Adrenal gland (tissue), 12 donors: Measurements from ENCODE around the gene IQGAP2. TPM values are rescaled to one million over a fixed set of nuclear protein-coding genes. Genes with fewer than 3 reads are reported as not detected.

ENCODE experiments used
- DNase-seq, 7 donors: peaks; one replicate each; pipeline ENCODE4 v3.0.0-alpha.2; 2019 to 2020
- H3K27ac ChIP-seq, 5 donors: fragments of 200-600 bp; sonication (generic) in 4 of 5; 1 replicate in 3 of 5; 2 replicates in 2 of 5; pipeline versions ENCODE4 v1.5.1 to v1.8.0; 2016 to 2020; ENCODE audit warnings: mild to moderate bottlenecking in 1 of 5
- H3K27me3 ChIP-seq: fragments of 200-600 bp; 2 replicates; pipeline ENCODE4 v1.8.0; 2021
- H3K36me3 ChIP-seq, 2 donors: fragments of 200-600 bp; replicated peaks in 1 of 2; 1 replicate in 1 of 2; 2 replicates in 1 of 2; pipeline versions ENCODE4 v1.5.1 to v1.8.0; 2018 to 2022
- H3K4me1 ChIP-seq, 2 donors: fragments of 200-600 bp; replicated peaks in 1 of 2; 1 replicate in 1 of 2; 2 replicates in 1 of 2; pipeline versions ENCODE4 v1.5.1 to v1.8.0; 2018 to 2021
- H3K4me3 ChIP-seq, 4 donors: fragments of 200-600 bp; sonication (generic) in 3 of 4; one replicate each; pipeline ENCODE4 v1.5.1; 2016 to 2018
- H3K9me3 ChIP-seq, 3 donors: fragments of 200-600 bp; sonication (generic) in 1 of 3; replicated peaks in 1 of 3; 1 replicate in 2 of 3; 2 replicates in 1 of 3; pipeline versions ENCODE4 v1.5.1 to v1.8.0; 2016 to 2021
- POLR2A ChIP-seq, 2 donors: fragments of 450-650 bp; IDR thresholded peaks; one replicate each; pipeline ENCODE4 v1.6.1; 2017; ENCODE audit warnings: antibody characterized with exemption in 2 of 2, mild to moderate bottlenecking in 2 of 2, moderate library complexity in 1 of 2
- WGBS, 4 donors: extraction: QIAGEN DNeasy Blood & Tissue Kit in 2 of 4; methylation state at CpG; one replicate each; pipeline versions ENCODE4 v1.1.5 to v1.1.7; 2013 to 2017; 5-methylcytosine and 5-hydroxymethylcytosine counted together
- intact Hi-C, 2 donors: fragments of 100-400 bp; cut with DNase I; formaldehyde crosslinking; loops; one replicate each; pipeline versions ENCODE4 v1.14.1 to v1.15.0; 2022 to 2023
- polyA plus RNA-seq, 3 donors: library from polyadenylated mRNA; stranded (reverse); fragments of 200-250 nt in 2 of 3; fragments of 350-450 nt in 1 of 3; fragmentation: Illumina TruSeq in 1 of 3; extraction: RNeasy Lipid Tissue Mini Kit (QIAGEN cat#74804) in 1 of 3; gene quantifications; one replicate each; pipeline ENCODE4 v1.2.3, GENCODE V29; 2013 to 2014
- total RNA-seq, 9 donors: library from RNA; depleted of rRNA in 4 of 9; stranded (reverse); fragments of >200 nt in 4 of 9; fragments of 120-200 nt in 1 of 9; fragmentation: NEBNext Ultra II Directional in 1 of 9; extraction: Animal tissue kit (Norgen Biotek cat#: 25700) in 1 of 9; gene quantifications; one replicate each; pipeline versions ENCODE4 v1.1.0 to v1.2.4, GENCODE V29; 2013 to 2023
- TF ChIP-seq, protein P1 (sequence below), 6 experiments: fragments of 450-650 bp in 4 of 6; fragments of 200-600 bp in 2 of 6; sonication (generic) in 1 of 6; IDR thresholded peaks; 1 replicate in 5 of 6; 2 replicates in 1 of 6; pipeline versions ENCODE4 v1.5.1 to v1.8.0; 2016 to 2021; ENCODE audit warnings: antibody characterized with exemption in 6 of 6, mild to moderate bottlenecking in 2 of 6, moderate library complexity in 1 of 6
- donor health status: healthy with polysubstance abuse.
- donor health status: Bipolar disorder and iron deficiency.
- donor health status: DM: yes; HTN: yes; CAD: no.
- donor health status: DM: no; HTN: no; CAD: no.
- donor health status: DM: no; HTN: no; CAD: no.
- donor health status: DM: yes; HTN: yes; CAD: no.

Gene IQGAP2
- total and polyA plus RNA-seq, 12 donors, result 14.9 to 77.3 (median 36.1) TPM

DNA sequence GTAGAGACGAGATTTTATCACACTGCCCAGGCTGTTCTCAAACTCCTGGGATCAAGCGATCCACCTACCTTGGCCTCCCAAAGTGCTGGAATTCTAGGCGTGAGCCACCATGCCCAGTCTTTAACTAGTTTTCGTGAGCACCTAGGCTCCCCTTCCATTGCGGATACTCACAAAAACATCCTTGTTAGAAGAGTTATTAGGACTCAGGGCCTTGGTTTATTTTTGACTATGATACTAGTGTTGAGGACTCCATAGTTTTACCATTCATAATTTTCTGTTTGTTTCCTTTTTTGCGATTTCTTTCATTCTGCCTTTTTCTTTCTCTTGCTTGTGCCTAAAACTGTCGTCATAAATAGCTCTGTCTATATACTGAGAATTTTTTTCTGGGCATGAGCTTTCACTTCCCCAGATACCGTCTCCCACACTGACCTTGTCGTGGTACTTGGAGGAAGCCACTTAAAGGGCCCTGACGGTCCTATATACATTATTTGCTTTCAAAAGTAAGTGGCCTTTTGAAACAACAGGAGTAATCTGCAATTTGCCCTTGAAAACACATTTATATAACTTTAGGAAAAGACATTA, 318.0 kb downstream of the IQGAP2 start:
- Histone ChIP-seq H3K4me3 (no peak overlapping the region), H3K4me1 (peaks cover 6 to 17% of the 10 kb centered on the region in 2 donors), H3K36me3 (no peaks in the 10 kb centered on the region), H3K9me3 (no peaks in the 10 kb centered on the region), H3K27me3 (no peaks in the 10 kb centered on the region), H3K27ac (no peak overlapping the region)
- no peak for DNase-seq
- 50 to 67% (median 59%) methylated on average over 10 of the region's 10 CpGs for WGBS, 4 donors
- TF ChIP-seq, protein P1, sequence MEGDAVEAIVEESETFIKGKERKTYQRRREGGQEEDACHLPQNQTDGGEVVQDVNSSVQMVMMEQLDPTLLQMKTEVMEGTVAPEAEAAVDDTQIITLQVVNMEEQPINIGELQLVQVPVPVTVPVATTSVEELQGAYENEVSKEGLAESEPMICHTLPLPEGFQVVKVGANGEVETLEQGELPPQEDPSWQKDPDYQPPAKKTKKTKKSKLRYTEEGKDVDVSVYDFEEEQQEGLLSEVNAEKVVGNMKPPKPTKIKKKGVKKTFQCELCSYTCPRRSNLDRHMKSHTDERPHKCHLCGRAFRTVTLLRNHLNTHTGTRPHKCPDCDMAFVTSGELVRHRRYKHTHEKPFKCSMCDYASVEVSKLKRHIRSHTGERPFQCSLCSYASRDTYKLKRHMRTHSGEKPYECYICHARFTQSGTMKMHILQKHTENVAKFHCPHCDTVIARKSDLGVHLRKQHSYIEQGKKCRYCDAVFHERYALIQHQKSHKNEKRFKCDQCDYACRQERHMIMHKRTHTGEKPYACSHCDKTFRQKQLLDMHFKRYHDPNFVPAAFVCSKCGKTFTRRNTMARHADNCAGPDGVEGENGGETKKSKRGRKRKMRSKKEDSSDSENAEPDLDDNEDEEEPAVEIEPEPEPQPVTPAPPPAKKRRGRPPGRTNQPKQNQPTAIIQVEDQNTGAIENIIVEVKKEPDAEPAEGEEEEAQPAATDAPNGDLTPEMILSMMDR (IDR thresholded peaks at IDR 0.05), result no peak
- no peak for TF ChIP-seq POLR2A (IDR thresholded peaks at IDR 0.05)
- intact Hi-C loops, result no loop called here

DNA sequence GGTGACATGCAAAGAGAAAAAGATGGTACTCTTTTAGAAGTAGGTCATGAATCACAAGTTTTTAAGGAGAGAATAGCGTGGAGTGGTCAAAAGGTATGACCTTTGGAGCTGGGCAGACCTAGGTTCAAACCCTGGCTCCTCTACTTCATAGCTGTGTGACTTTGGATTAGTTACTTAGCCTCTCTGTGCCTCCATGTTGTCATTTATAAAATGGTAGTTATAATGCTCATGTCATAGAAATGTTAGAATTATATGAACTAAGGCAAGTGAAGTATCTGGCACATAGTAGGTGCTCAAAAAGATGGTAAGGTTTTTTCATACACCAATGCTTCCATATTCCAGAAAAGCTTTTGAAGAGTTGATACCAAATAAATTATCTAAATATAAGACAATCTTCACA, 320.2 kb downstream of the IQGAP2 start:
- peaks cover 0 to 9% of the 10 kb centered on the region in 2 donors for H3K4me1 ChIP-seq
- no peaks in the 10 kb centered on the region for H3K9me3 ChIP-seq
- H3K36me3 ChIP-seq, result no peaks in the 10 kb centered on the region
- no peak overlapping the region for H3K27ac ChIP-seq
- intact Hi-C loops, result no loop called here
- no peak overlapping the region for H3K4me3 ChIP-seq
- WGBS, 4 donors, result 48 to 81% (median 62%) methylated on average over 1 of the region's 1 CpG
- H3K27me3 ChIP-seq, result no peaks in the 10 kb centered on the region
- DNase-seq, result no peak
- TF ChIP-seq POLR2A (IDR thresholded peaks at IDR 0.05), result no peak
- TF ChIP-seq, protein P1 (IDR thresholded peaks at IDR 0.05), result no peak

DNA sequence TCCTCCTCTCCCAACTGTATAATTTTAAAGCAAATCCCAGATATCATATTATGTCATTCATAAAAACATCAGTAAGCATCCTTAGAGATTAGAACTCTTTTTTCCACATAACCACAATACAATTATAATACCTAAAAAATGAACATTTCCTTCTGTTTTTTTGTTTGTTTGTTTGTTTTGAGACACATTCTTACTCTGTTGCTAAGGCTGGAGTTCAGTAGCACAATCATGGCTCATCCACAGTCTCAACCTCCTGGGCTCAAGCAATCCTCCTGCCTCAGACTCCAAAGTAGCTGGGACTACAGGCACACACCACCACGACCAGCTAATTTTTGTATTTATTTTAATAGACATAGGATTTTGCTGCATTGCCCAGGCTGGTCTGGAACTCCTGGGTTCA, 320.8 kb downstream of the IQGAP2 start:
- H3K4me3 ChIP-seq, result no peak overlapping the region
- intact Hi-C loops, result no loop called here
- no peaks in the 10 kb centered on the region for H3K9me3 ChIP-seq
- no peak overlapping the region for H3K27ac ChIP-seq
- H3K36me3 ChIP-seq, result no peaks in the 10 kb centered on the region
- 67 to 95% (median 83%) methylated on average over 1 of the region's 1 CpG for WGBS, 4 donors
- DNase-seq, result no peak
- no peak for TF ChIP-seq POLR2A (IDR thresholded peaks at IDR 0.05)
- TF ChIP-seq, protein P1 (IDR thresholded peaks at IDR 0.05), result no peak
- H3K4me1 ChIP-seq, result peaks cover 0 to 9% of the 10 kb centered on the region in 2 donors
- H3K27me3 ChIP-seq, result no peaks in the 10 kb centered on the region

GRCh38 chr5:76724871-76725270, 321.8 kb downstream of the IQGAP2 start:
- Histone ChIP-seq H3K4me3 (no peak overlapping the region), H3K36me3 (no peaks in the 10 kb centered on the region), H3K27ac (peak overlapping the region in 1 of 5 donors; percentile 22), H3K27me3 (no peaks in the 10 kb centered on the region), H3K9me3 (peaks cover 0 to 2% (median 0%) of the 10 kb centered on the region in 3 donors), H3K4me1 (peaks cover 0 to 9% of the 10 kb centered on the region in 2 donors)
- DNase-seq, result no peak
- TF ChIP-seq, protein P1 (IDR thresholded peaks at IDR 0.05), result no peak
- TF ChIP-seq POLR2A (IDR thresholded peaks at IDR 0.05), result peak in 1 of 2 donors; percentile 15
- 67 to 85% (median 80%) methylated on average over 4 of the region's 4 CpGs for WGBS, 4 donors
- intact Hi-C loops, result no loop called here
